Caco-2 (cell line): ENCODE results near the gene RALGAPB. TPM values are rescaled to one million over a fixed set of nuclear protein-coding genes. Genes with fewer than 3 reads are reported as not detected.

Experiments
- BruUV-seq: library from RNA; stranded (reverse); fragments of 400-500 nt; replicated peaks from 2 replicates; lab custom pipeline; 2021; lab: Mats Ljungman, UMichigan
- CTCF ChIA-PET: fragments of 300-600 bp; sonication (Branson Sonifier 250); formaldehyde crosslinking; loops from one replicate; lab custom pipeline; 2022; ENCODE audit warnings: antibody characterized with exemption; lab: Charles Lee
- POLR2A ChIA-PET: fragments of 300-600 bp; sonication (Branson Sonifier 250); formaldehyde crosslinking; loops from one replicate; lab custom pipeline; 2022; ENCODE audit warnings: antibody characterized with exemption; lab: Charles Lee
- DNase-seq, 2 experiments: peaks; one replicate each; pipeline versions ENCODE4 v3.0.0 to v3.0.0-alpha.2; 2020 to 2022
- H3K27me3 ChIP-seq: replicated peaks from 2 replicates; pipeline ENCODE4 v1.6.0; 2011; ENCODE audit warnings: low read length; ENCODE audit not compliant: control insufficient read depth, insufficient read depth
- H3K36me3 ChIP-seq: 2 replicates; pipeline ENCODE4 v1.5.1; 2011; ENCODE audit warnings: low read length; ENCODE audit not compliant: control insufficient read depth, insufficient read depth
- H3K4me1 ChIP-seq: fragments of 250-450 bp; sonication (Bioruptor Pico); 2 replicates; pipeline ENCODE4 v1.5.1; 2020; ENCODE audit warnings: mild to moderate bottlenecking
- H3K4me3 ChIP-seq: 2 replicates; pipeline ENCODE4 v1.5.1; 2011; ENCODE audit warnings: low read depth, mild to moderate bottlenecking, control low read depth, low read length
- H3K9me3 ChIP-seq: fragments of 250-450 bp; sonication (Bioruptor Pico); 2 replicates; pipeline ENCODE4 v1.5.1; 2020; ENCODE audit warnings: mild to moderate bottlenecking, moderate library complexity
- H3K27ac Mint-ChIP-seq: one replicate; pipeline ENCODE4 v1.8.0; 2022; ENCODE audit warnings: mixed read lengths; ENCODE audit not compliant: unreplicated experiment
- H3K27me3 Mint-ChIP-seq: one replicate; pipeline ENCODE4 v1.8.0; 2022; ENCODE audit warnings: mixed read lengths; ENCODE audit not compliant: insufficient read depth, unreplicated experiment
- H3K36me3 Mint-ChIP-seq: one replicate; pipeline ENCODE4 v1.8.0; 2022; ENCODE audit warnings: mild to moderate bottlenecking, mixed read lengths; ENCODE audit not compliant: insufficient read depth, unreplicated experiment
- H3K4me1 Mint-ChIP-seq: one replicate; pipeline ENCODE4 v1.8.0; 2022; ENCODE audit warnings: low read depth, mixed read lengths; ENCODE audit not compliant: unreplicated experiment
- H3K4me3 Mint-ChIP-seq: one replicate; pipeline ENCODE4 v1.8.0; 2022; ENCODE audit warnings: mild to moderate bottlenecking, moderate library complexity, mixed read lengths; ENCODE audit not compliant: unreplicated experiment
- H3K9me3 Mint-ChIP-seq: one replicate; pipeline ENCODE4 v1.8.0; 2022; ENCODE audit warnings: mixed read lengths; ENCODE audit not compliant: unreplicated experiment
- CTCF ChIP-seq, 2 experiments: fragments of 200-600 bp in 1 of 2; IDR thresholded peaks; 1 replicate in 1 of 2; 2 replicates in 1 of 2; pipeline versions ENCODE4 v1.5.1 to v1.8.0; 2011 to 2022; ENCODE audit warnings: antibody characterized with exemption in 1 of 2, control low read depth in 1 of 2, inconsistent platforms in 1 of 2, low read depth in 1 of 2, low read length in 1 of 2, mild to moderate bottlenecking in 1 of 2, moderate library complexity in 1 of 2; ENCODE audit not compliant: insufficient read depth in 1 of 2, severe bottlenecking in 1 of 2, unreplicated experiment in 1 of 2
- intact Hi-C: fragments of 100-400 bp; cut with micrococcal nuclease; formaldehyde crosslinking; loops from one replicate; pipeline ENCODE4 v1.10.0; 2022; ENCODE audit not compliant: unreplicated experiment
- total RNA-seq: library from RNA; stranded (reverse); gene quantifications from 2 replicates; pipeline ENCODE4 v1.2.3, GENCODE V29; 2022

The RALGAPB gene
- total RNA-seq, 1 experiment from 2014 or later: 69.1 TPM

- Mint-ChIP-seq H3K9me3 (no peaks in the 10 kb centered on the region), H3K27ac (no peak overlapping the region), H3K27me3 (no peaks in the 10 kb centered on the region), H3K4me3 (no peak overlapping the region), H3K4me1 (no peaks in the 10 kb centered on the region), H3K36me3 (peaks cover 50% of the 10 kb centered on the region)
- no peak for TF ChIP-seq CTCF (IDR thresholded peaks at IDR 0.05; ENCODE audit: insufficient read depth in 1 of 2, low read depth in 1 of 2, low read length in 1 of 2, severe bottlenecking in 1 of 2, unreplicated experiment in 1 of 2)
- intact Hi-C loops: no loop called here
- no TSS peak for BruUV-seq
- no peak for DNase-seq
- H3K27me3 ChIP-seq: no peaks in the 10 kb centered on the region
- no peaks in the 10 kb centered on the region for H3K9me3 ChIP-seq
- ChIA-PET POLR2A (no interaction called here), CTCF (no interaction called here)
- no peak overlapping the region for H3K4me3 ChIP-seq
- no peaks in the 10 kb centered on the region for H3K36me3 ChIP-seq
- no peaks in the 10 kb centered on the region for H3K4me1 ChIP-seq
Observed at GRCh38 chr20:38563802-38564431, 91.3 kb downstream of the RALGAPB start.

- TF ChIP-seq CTCF (IDR thresholded peaks at IDR 0.05; ENCODE audit: insufficient read depth in 1 of 2, low read depth in 1 of 2, low read length in 1 of 2, severe bottlenecking in 1 of 2, unreplicated experiment in 1 of 2): no peak
- intact Hi-C loops: no loop called here
- Histone ChIP-seq H3K4me1 (no peaks in the 10 kb centered on the region), H3K4me3 (no peak overlapping the region), H3K27me3 (no peaks in the 10 kb centered on the region), H3K9me3 (no peaks in the 10 kb centered on the region), H3K36me3 (no peaks in the 10 kb centered on the region)
- Mint-ChIP-seq H3K4me1 (no peaks in the 10 kb centered on the region), H3K27me3 (no peaks in the 10 kb centered on the region), H3K9me3 (no peaks in the 10 kb centered on the region), H3K4me3 (no peak overlapping the region), H3K27ac (no peak overlapping the region), H3K36me3 (peaks cover 50% of the 10 kb centered on the region)
- ChIA-PET POLR2A (no interaction called here), CTCF (no interaction called here)
- DNase-seq: no peak
- BruUV-seq: no TSS peak
Observed at GRCh38 chr20:38564680-38565079, 92.0 kb downstream of the RALGAPB start.

- Histone ChIP-seq H3K4me3 (no peak overlapping the region), H3K36me3 (no peaks in the 10 kb centered on the region), H3K4me1 (no peaks in the 10 kb centered on the region), H3K9me3 (no peaks in the 10 kb centered on the region), H3K27me3 (no peaks in the 10 kb centered on the region)
- TF ChIP-seq CTCF (IDR thresholded peaks at IDR 0.05; ENCODE audit: insufficient read depth in 1 of 2, low read depth in 1 of 2, low read length in 1 of 2, severe bottlenecking in 1 of 2, unreplicated experiment in 1 of 2): no peak
- H3K9me3 Mint-ChIP-seq: no peaks in the 10 kb centered on the region
- H3K27me3 Mint-ChIP-seq: no peaks in the 10 kb centered on the region
- DNase-seq: no peak
- intact Hi-C loops: no loop called here
- H3K27ac Mint-ChIP-seq: no peak overlapping the region
- no TSS peak for BruUV-seq
- CTCF ChIA-PET: interaction anchor here (1.2 kb wide), 1 partner anchor 12 kb away, joined by 3 read pairs; no protein-coding TSS in a partner anchor
- no peaks in the 10 kb centered on the region for H3K4me1 Mint-ChIP-seq
- POLR2A ChIA-PET: no interaction called here
- peaks cover 51% of the 10 kb centered on the region for H3K36me3 Mint-ChIP-seq
- H3K4me3 Mint-ChIP-seq: no peak overlapping the region
Observed at GRCh38 chr20:38566036-38566598, 93.5 kb downstream of the RALGAPB start.
